Adrenal gland (tissue), 5 donors: ENCODE results near the gene BBS9.

Experiments used
- POLR2A ChIP-seq, 2 donors: fragments of 450-650 bp; IDR thresholded peaks; one replicate each; pipeline ENCODE4 v1.6.1; 2017; ENCODE audit warnings: antibody characterized with exemption in 2 of 2, mild to moderate bottlenecking in 2 of 2, moderate library complexity in 1 of 2
- TF ChIP-seq, protein P1 (sequence below), 6 experiments: fragments of 450-650 bp in 4 of 6; fragments of 200-600 bp in 2 of 6; sonication (generic) in 1 of 6; IDR thresholded peaks; 1 replicate in 5 of 6; 2 replicates in 1 of 6; pipeline versions ENCODE4 v1.5.1 to v1.8.0; 2016 to 2021; ENCODE audit warnings: antibody characterized with exemption in 6 of 6, mild to moderate bottlenecking in 2 of 6, moderate library complexity in 1 of 6
- donor health status: DM: no; HTN: no; CAD: no.

DNA sequence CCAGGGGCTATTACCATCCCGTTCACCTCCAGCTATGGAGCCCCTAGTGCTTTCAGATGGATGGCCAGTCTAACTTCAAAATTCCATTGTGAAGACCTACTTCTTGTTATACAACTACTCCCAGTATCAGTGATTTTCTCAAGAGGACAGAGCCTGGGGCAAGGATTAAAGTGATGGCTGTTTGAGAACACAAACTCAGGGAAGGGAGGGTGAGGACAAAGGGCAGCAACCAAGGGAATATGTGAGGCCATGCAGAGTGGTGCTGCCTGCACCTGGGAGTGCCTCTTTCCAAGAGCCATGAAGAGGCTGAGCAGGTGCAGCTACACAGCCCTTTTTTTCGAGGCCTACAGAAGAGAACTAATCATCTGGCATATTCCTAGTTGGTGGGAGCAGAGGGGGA is 472.5 kb downstream of the BBS9 start:
- TF ChIP-seq, protein P1, sequence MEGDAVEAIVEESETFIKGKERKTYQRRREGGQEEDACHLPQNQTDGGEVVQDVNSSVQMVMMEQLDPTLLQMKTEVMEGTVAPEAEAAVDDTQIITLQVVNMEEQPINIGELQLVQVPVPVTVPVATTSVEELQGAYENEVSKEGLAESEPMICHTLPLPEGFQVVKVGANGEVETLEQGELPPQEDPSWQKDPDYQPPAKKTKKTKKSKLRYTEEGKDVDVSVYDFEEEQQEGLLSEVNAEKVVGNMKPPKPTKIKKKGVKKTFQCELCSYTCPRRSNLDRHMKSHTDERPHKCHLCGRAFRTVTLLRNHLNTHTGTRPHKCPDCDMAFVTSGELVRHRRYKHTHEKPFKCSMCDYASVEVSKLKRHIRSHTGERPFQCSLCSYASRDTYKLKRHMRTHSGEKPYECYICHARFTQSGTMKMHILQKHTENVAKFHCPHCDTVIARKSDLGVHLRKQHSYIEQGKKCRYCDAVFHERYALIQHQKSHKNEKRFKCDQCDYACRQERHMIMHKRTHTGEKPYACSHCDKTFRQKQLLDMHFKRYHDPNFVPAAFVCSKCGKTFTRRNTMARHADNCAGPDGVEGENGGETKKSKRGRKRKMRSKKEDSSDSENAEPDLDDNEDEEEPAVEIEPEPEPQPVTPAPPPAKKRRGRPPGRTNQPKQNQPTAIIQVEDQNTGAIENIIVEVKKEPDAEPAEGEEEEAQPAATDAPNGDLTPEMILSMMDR (IDR thresholded peaks at IDR 0.05): no peak
- no peak for TF ChIP-seq POLR2A (IDR thresholded peaks at IDR 0.05)
